OCI-LY3 (cell line): Measurements from ENCODE around the gene C1orf52.

Experiments
- H2AFZ ChIP-seq: fragments of 200-600, 300-600 bp; shearing (Covaris generic); 2 replicates; pipeline ENCODE4 v1.6.0; 2014; ENCODE audit warnings: antibody characterized with exemption, low read depth, low read length
- H3K27ac ChIP-seq: fragments of 200-600, 300-600 bp; sonication (generic); 2 replicates; pipeline ENCODE4 v1.5.1; 2014; ENCODE audit warnings: mild to moderate bottlenecking, low read length, moderate library complexity, mixed read lengths
- H3K27me3 ChIP-seq: fragments of 200-600, 300-600 bp; sonication (generic); 2 replicates; pipeline ENCODE4 v1.6.1; 2014; ENCODE audit warnings: low read depth, low read length, mixed read lengths
- H3K36me3 ChIP-seq: fragments of 200-600, 300-600 bp; sonication (generic); replicated peaks from 2 replicates; pipeline ENCODE3; 2014; ENCODE audit warnings: low read depth, low read length, mixed read lengths
- H3K4me1 ChIP-seq: fragments of 300-600, 200-600 bp; sonication (generic); 2 replicates; pipeline ENCODE4 v1.6.1; 2014; ENCODE audit warnings: low read length, mixed read lengths
- H3K4me2 ChIP-seq: fragments of 200-600, 300-600 bp; sonication (generic); 2 replicates; pipeline ENCODE4 v1.6.1; 2014; ENCODE audit warnings: low read length, mixed read lengths
- H3K4me3 ChIP-seq: fragments of 300-600, 200-600 bp; sonication (generic); 2 replicates; pipeline ENCODE4 v1.5.1; 2014; ENCODE audit warnings: antibody characterized with exemption, mild to moderate bottlenecking, low read length, moderate library complexity
- H3K79me2 ChIP-seq: fragments of 300-600, 200-600 bp; shearing (Covaris generic); 2 replicates; pipeline ENCODE4 v1.6.1; 2014; ENCODE audit warnings: mild to moderate bottlenecking, low read length, mixed read lengths
- H3K9ac ChIP-seq: fragments of 300-600, 200-600 bp; shearing (Covaris generic); 2 replicates; pipeline ENCODE4 v1.6.0; 2014; ENCODE audit warnings: mild to moderate bottlenecking, low read length, moderate library complexity
- H3K9me3 ChIP-seq: fragments of 200-600, 300-600 bp; shearing (Covaris generic); 2 replicates; pipeline ENCODE4 v1.6.1; 2014; ENCODE audit warnings: low read length, mixed read lengths; ENCODE audit not compliant: insufficient read depth
- H4K20me1 ChIP-seq: fragments of 200-600, 300-600 bp; sonication (generic); 2 replicates; pipeline ENCODE4 v1.6.1; 2016; ENCODE audit warnings: low read length, mixed read lengths; ENCODE audit not compliant: insufficient read depth
- CTCF ChIP-seq: fragments of 200-600, 300-600 bp; sonication (generic); IDR thresholded peaks from 2 replicates; pipeline ENCODE4 v1.5.1; 2014; ENCODE audit warnings: antibody characterized with exemption, low read length, low read depth
- EZH2phosphoT487 ChIP-seq: fragments of 200-600 bp; shearing (Covaris generic); IDR thresholded peaks from 2 replicates; pipeline ENCODE4 v1.6.1; 2018; ENCODE audit warnings: antibody characterized with exemption, mixed run types, low read depth

Gene C1orf52

GRCh38 chr1:85303440-85304162 is 44.1 kb upstream of the C1orf52 start:
- Histone ChIP-seq H3K4me3 (no peak overlapping the region), H3K27me3 (0 out of 2 replicates have a peak, but pooled peaks cover 3% of the 10 kb centered on the region), H3K4me1 (peaks cover 4% of the 10 kb centered on the region), H3K9ac (no peak overlapping the region), H3K9me3 (no peaks in the 10 kb centered on the region), H3K36me3 (no peaks in the 10 kb centered on the region), H3K4me2 (no peak overlapping the region), H4K20me1 (no peaks in the 10 kb centered on the region), H2AFZ (no peak overlapping the region), H3K27ac (no peak overlapping the region), H3K79me2 (no peaks in the 10 kb centered on the region)
- TF ChIP-seq EZH2phosphoT487 (no peak), CTCF (no peak)

- no peak for TF ChIP-seq EZH2phosphoT487
- no peak for TF ChIP-seq CTCF
- Histone ChIP-seq H3K9me3 (no peaks in the 10 kb centered on the region), H2AFZ (no peak overlapping the region), H3K27ac (no peak overlapping the region), H3K4me3 (no peak overlapping the region), H3K27me3 (peaks cover 12% of the 10 kb centered on the region; the same call in 1 of the 2 replicates), H3K36me3 (no peaks in the 10 kb centered on the region), H3K9ac (no peak overlapping the region), H3K79me2 (no peaks in the 10 kb centered on the region), H3K4me1 (peaks cover 11% of the 10 kb centered on the region), H4K20me1 (no peaks in the 10 kb centered on the region), H3K4me2 (no peak overlapping the region)
Measured at GRCh38 chr1:85300140-85300539, 40.7 kb upstream of the C1orf52 start.

- Histone ChIP-seq H3K4me2 (peak overlapping the region; percentile 54), H3K4me1 (peaks cover 11% of the 10 kb centered on the region), H3K27ac (no peak overlapping the region), H3K27me3 (peaks cover 12% of the 10 kb centered on the region; the same call in 1 of the 2 replicates), H3K4me3 (peak overlapping the region; percentile 34), H3K9me3 (no peaks in the 10 kb centered on the region), H2AFZ (no peak overlapping the region), H3K79me2 (no peaks in the 10 kb centered on the region), H3K36me3 (no peaks in the 10 kb centered on the region), H4K20me1 (no peaks in the 10 kb centered on the region), H3K9ac (no peak overlapping the region)
- no peak for TF ChIP-seq CTCF
- TF ChIP-seq EZH2phosphoT487 = no peak
Measured at GRCh38 chr1:85297855-85298629, 38.6 kb upstream of the C1orf52 start.

- Histone ChIP-seq H3K4me3 (peak overlapping the region; percentile 34), H3K4me2 (peak overlapping the region; percentile 54), H2AFZ (no peak overlapping the region), H3K79me2 (no peaks in the 10 kb centered on the region), H3K4me1 (peaks cover 11% of the 10 kb centered on the region), H3K27me3 (peaks cover 12% of the 10 kb centered on the region; the same call in 1 of the 2 replicates), H3K36me3 (no peaks in the 10 kb centered on the region), H4K20me1 (no peaks in the 10 kb centered on the region), H3K9me3 (no peaks in the 10 kb centered on the region), H3K9ac (no peak overlapping the region), H3K27ac (no peak overlapping the region)
- no peak for TF ChIP-seq EZH2phosphoT487
- TF ChIP-seq CTCF = no peak
Measured at GRCh38 chr1:85297538-85297854, 38.0 kb upstream of the C1orf52 start.
